ENCODE data around the gene GET4.

DNA sequence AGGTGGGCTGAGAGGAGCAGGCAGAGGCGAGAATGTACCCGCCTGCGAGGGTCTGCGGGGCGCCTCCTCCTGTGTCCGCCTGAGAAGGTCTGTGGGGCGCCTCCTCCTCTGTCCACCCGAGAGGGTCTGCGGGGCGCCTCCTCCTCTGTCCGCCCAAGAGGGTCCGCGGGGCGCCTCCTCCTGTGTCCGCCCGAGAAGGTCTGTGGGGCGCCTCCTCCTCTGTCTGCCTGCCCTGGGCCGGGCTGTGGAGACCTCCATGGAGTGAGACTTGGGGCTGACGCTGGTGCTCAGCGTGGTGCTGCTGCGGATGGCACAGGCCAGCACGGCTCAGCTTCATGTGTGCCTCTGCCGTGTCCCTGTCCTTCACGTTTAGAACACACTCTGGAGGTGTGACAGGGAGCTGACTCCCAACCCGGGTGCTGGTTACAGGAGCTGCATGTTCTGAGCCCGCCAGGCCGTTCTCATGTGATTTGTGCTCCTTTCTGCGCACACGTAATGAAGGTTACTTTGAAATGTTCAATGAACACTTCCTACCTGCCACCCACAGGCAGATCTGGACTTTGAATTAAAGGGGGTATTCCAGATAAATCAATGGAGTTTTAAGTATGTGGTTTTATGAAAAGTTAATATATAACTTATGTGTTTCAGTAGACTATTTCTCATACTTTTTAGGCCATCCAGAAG lies 20.5 kb upstream of the GET4 start:
- TF ChIP-seq, protein P1, sequence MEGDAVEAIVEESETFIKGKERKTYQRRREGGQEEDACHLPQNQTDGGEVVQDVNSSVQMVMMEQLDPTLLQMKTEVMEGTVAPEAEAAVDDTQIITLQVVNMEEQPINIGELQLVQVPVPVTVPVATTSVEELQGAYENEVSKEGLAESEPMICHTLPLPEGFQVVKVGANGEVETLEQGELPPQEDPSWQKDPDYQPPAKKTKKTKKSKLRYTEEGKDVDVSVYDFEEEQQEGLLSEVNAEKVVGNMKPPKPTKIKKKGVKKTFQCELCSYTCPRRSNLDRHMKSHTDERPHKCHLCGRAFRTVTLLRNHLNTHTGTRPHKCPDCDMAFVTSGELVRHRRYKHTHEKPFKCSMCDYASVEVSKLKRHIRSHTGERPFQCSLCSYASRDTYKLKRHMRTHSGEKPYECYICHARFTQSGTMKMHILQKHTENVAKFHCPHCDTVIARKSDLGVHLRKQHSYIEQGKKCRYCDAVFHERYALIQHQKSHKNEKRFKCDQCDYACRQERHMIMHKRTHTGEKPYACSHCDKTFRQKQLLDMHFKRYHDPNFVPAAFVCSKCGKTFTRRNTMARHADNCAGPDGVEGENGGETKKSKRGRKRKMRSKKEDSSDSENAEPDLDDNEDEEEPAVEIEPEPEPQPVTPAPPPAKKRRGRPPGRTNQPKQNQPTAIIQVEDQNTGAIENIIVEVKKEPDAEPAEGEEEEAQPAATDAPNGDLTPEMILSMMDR (IDR thresholded peaks at IDR 0.05): no peak
- no peak for TF ChIP-seq POLR2A (IDR thresholded peaks at IDR 0.05)

Data from adrenal gland (tissue), 5 donors.